ENCODE data around the gene TSPAN18.

- TF ChIP-seq CTCF (IDR thresholded peaks at IDR 0.05; ENCODE audit: insufficient read depth, low read depth, low read length) (no peak), EZH2 (IDR thresholded peaks at IDR 0.05; ENCODE audit: insufficient read depth, low read length) (no peak)
Observed at GRCh38 chr11:44747836-44748235, 21.1 kb downstream of the TSPAN18 start.
